ENCODE measurements around the gene POFUT2.

DNA sequence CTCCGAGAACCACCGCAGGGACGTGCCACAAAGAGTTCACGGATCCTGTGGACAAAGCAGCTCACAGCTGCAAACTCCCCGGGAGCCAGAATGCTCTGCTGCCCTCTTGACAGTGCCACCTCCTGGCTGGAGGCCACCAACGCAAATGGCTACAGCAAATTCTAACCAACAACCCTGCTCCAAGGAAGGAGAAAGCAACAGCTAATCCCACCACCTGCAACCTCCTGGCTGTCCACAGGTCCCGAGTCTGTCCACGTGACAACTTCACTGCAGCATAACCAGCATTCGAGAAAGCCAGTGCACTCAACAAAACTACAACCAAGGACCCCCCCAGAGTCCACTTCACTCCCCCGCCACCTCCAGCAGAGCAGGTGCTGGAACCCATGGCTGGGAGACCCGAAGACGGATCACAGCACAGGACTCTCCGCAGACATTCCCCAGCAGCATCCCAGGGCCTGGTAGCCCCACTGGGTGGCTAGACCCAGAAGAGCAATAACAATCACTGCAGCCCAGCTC is 17.3 kb downstream of the POFUT2 start:
- no peak for TF ChIP-seq EZH2phosphoT487 (IDR thresholded peaks at IDR 0.05; ENCODE audit: borderline replicate concordance, low read depth, low read length)
- TF ChIP-seq, protein P1, sequence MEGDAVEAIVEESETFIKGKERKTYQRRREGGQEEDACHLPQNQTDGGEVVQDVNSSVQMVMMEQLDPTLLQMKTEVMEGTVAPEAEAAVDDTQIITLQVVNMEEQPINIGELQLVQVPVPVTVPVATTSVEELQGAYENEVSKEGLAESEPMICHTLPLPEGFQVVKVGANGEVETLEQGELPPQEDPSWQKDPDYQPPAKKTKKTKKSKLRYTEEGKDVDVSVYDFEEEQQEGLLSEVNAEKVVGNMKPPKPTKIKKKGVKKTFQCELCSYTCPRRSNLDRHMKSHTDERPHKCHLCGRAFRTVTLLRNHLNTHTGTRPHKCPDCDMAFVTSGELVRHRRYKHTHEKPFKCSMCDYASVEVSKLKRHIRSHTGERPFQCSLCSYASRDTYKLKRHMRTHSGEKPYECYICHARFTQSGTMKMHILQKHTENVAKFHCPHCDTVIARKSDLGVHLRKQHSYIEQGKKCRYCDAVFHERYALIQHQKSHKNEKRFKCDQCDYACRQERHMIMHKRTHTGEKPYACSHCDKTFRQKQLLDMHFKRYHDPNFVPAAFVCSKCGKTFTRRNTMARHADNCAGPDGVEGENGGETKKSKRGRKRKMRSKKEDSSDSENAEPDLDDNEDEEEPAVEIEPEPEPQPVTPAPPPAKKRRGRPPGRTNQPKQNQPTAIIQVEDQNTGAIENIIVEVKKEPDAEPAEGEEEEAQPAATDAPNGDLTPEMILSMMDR (conservative IDR thresholded peaks at IDR 0.05; ENCODE audit: low read length): 0 out of 2 replicates have a peak, but pooled peaks have one; percentile 26
